ENCODE data around the gene MACROD2. TPM values are rescaled to one million over a fixed set of nuclear protein-coding genes. Genes with fewer than 3 reads are reported as not detected.
A peak's percentile ranks its signal among the peaks of the same experiment; 100 is the strongest.

MACROD2 gene
- polyA plus RNA-seq, 10 donors: 2.4 to 5.0 (median 3.6) TPM

- no peak for DNase-seq
Measured at GRCh38 chr20:14751191-14751590, 755.9 kb downstream of the MACROD2 start.

- no peak for DNase-seq
Measured at GRCh38 chr20:14757728-14758127, 762.4 kb downstream of the MACROD2 start.

DNA sequence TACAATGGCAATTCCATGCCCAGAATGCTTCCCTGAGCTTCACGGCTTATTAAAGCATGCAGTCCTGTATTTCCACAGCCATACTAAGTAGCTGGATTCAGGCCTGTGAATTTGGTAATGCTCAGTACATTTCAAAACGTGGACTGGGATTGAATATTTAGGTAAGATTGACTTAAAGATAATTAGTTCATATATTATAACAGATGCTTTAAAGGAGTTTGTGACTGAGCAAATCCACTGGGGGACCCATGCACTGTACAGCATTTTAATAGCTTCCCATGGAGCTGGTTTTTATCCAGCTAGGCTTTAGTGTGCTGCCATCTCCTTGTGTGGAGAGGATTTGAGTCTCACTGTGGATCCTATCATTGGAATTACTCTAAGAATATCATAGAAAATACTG lies 763.0 kb downstream of the MACROD2 start:
- DNase-seq: no peak

DNA sequence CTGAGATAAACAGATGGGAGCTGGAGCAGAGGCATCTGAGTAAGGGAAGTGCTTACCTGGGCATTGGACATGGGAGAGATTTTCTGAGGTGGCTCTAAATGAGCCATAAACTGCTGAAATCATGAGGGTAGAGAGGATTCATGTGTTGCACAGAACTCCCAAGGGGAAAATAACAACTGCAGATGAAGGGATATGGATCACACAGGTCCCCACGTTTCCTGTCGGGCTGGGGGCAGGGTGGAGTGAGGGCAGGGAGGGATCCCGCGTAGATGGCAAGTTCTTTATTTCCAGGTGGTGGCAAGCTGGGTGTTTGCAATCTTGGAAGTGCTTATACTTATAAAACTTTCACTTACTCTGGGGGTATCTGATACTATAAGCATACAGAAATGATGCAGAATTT lies 764.7 kb downstream of the MACROD2 start:
- DNase-seq: no peak

DNA sequence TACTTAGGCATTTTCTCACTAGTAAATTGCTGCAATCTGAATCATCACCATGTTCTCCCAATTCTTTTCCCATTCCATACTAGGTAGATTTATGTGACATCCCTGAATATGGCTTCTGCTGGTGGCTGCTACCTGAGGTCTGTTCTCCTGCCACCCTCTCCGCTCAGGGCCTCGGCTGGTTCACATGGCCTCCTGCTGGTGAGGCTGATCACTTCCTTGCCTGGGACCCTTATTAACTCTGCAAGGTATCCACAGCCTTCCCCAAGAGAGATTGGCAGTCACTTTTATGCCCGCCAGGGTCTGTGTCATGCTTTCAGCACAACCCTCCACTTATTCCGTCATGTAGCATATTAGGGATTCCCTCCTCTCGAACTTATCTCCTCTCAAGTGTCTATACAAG lies 766.6 kb downstream of the MACROD2 start:
- DNase-seq: no peak

DNA sequence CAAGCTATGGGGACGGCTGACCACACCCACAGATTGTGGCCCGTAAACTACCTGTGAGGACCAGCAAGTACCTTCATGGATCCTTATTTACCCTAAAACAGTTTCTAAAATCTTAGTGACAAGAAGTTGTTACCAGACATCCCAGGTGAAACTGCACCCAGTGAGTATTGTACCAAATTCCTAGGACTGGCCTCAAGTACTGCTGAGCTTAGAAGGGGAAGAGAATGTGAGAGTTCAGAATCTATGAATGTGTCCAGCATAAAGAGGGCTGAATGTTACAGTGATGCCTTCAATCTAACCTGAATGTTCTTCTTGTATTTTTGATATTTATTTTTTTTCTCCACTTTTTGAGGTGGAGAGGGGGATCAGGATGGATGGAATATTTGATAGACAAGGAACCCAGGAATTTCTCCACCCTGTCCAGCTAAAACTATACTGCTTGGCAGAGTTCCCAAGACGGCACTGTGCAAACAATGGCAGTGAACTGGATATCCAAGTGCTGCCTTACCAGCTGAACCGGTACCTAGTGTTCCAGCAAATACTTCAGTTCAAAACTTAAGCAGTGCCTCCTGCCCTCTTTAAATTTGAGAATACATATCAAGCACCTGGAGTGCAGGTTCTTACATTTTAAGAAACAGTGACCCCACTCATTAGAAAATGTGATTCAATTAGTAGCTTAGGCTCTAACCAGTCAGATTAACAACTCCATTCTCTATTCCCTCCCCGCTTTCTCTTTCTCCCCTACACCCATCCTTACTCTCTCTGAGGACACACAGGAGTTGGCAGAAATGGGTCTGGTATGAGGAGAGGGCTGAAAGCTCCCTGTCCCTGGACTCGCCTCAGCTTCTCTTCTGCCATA lies 769.4 kb downstream of the MACROD2 start:
- DNase-seq: no peak

DNA sequence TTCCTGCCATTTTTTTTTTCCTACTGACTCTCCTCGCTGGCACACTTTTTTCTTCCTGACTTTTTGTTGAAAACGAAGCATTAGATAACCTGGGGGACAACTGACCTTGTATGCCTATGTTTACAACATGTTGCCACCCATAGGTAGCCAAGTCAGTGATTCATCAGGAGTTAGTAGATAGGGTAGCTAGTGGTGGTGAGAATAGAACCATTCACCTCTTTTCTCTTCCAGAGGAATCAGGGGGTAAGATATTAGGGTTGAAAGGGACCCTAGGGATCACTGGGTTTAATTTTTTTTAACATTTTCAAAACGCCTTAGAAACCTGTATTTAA lies 770.0 kb downstream of the MACROD2 start:
- no peak for DNase-seq

DNA sequence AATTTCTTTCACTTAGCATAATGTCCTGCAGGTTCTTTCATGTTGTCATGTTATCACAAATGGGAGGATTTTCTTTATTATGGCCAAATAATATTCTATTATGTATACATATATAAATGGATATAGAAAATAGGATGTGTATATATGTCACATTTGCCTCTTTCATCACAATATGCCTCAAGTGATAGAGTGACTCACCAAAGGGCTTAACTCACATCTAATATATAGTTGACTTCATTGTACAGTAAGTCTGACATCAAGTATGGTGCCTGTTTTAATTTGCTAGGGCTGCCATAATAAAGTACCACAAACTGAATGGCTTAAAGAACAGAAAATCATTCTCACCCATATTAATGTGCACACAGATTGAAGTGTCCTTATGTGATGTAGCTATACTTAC lies 778.2 kb downstream of the MACROD2 start:
- DNase-seq: no peak

DNA sequence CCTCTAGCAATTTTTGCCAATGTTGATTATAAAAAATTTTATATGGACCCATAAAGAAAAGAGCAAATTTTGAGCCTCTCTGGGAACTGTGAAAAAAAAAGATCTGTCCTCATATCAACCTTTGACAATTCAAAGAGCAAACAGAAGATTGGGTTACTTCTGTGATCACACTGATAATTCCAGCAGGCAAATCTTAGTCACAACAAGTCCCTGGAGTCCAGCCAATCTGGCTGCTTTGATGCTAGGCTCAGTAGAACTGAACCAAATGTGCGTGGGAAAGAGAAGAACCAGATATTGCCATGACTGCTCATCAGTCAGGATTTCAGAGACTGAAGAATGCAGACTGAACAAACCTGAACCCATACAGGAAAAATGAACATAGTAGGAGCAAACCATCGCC lies 780.5 kb downstream of the MACROD2 start:
- DNase-seq: peak in 2 of 3 donors; percentile 6 to 73

GRCh38 chr20:14777591-14777990 lies 782.3 kb downstream of the MACROD2 start:
- DNase-seq: peak in 1 of 3 donors; percentile 36

DNA sequence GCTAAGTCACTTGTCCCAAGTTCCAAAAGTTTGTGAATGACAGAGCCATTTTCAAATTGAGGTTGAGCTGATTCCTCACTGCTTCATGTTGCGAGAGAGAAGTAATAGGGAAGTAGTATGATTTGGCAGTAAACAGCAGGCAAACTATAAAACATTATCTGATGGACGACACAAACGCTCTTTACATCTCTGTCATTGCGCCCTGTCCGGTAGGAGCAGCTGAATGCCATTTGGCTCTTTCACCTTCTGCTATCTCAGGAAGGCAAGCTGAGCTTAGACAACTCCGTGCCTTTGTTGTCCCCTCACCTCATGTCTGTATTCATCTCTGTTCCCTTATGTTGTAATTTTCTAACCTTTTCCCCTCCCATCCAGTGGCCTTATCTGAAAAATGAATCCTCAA lies 782.8 kb downstream of the MACROD2 start:
- no peak for DNase-seq

- no peak for DNase-seq
Measured at GRCh38 chr20:14778875-14779274, 783.6 kb downstream of the MACROD2 start.

DNA sequence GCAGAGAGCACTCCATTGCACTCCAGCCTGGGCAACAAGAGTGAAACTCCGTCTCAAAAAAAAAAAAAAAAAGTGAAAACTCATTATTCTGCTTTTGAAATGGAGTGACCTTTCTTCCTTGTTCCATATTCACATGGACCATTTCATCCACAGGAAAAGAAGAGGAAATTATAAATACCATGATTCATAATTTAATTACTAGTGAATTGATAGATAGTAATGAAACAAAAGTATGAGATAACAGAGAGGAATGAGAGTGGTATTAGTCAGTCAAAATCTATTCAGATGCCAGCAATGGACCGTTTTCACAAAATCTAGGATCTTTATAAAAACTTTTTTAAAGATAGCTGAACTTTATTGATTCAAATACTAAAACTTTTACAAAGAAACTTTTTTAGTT lies 785.2 kb downstream of the MACROD2 start:
- no peak for DNase-seq

GRCh38 chr20:14782731-14783130 lies 787.4 kb downstream of the MACROD2 start:
- DNase-seq: no peak

- DNase-seq: no peak
Measured at GRCh38 chr20:14783766-14784165, 788.5 kb downstream of the MACROD2 start.

GRCh38 chr20:14785065-14785743 lies 789.9 kb downstream of the MACROD2 start:
- DNase-seq: no peak

DNA sequence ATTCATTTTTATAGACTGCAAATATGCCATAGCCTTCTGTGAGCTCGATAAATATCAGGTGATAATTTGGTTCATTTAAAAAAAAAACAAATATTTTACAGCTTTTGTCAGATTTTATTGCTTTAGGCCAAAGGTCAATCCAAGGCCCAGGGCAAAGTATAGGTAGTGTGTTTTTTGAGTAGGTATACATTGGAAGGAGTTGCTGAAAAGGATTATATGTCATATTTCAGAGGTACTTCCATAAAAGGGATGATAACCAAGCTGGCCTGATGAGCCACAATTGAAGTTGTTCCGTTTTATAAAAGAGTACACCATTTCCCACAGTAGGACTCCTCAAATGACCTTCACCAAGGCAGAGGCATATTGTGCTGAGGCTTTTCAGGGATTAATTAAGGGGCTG lies 794.9 kb downstream of the MACROD2 start:
- no peak for DNase-seq

DNA sequence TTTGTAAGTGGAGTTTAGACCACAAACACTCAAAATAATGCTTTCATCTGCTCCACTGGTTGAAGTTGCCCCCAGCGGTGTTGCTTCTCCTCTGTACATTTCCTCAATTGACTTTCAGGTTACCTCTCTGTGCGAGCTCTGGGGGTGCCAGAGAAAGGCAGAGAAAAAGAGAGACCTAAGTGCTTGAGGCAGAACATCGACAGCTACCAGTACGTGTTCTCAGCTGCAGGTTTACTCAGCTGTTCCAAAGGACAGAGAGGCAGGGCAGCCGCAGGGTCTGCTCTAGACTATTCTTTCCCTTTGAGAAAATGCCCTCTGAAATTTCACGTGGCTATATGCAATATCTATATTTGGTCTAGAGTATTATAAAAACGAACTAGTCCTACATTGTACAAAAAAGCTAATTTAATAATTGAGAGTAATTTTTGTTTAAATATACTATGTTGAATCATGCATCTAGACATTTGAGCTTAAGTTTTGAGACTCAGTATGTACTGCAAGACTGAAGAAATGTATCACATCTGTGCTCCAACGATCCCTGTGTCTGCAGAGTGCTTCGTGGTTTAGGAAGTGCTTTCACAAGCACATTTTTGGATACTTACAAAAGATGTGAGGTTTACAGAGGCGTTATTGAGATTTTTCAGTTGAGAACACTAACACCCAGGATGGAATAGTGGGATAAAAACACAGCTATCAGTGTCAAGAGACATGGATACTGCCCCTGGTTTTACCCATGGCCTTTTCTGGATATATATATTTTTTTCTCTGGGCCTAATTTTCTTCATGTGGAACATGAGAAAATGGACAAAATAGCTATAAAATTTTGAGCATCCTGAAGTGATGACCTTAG lies 795.7 kb downstream of the MACROD2 start:
- peak in 2 of 3 donors; percentile 21 to 37 for DNase-seq

GRCh38 chr20:14792915-14793314 lies 797.6 kb downstream of the MACROD2 start:
- no peak for DNase-seq

- DNase-seq: no peak
Measured at GRCh38 chr20:14799545-14800216, 804.4 kb downstream of the MACROD2 start.

DNA sequence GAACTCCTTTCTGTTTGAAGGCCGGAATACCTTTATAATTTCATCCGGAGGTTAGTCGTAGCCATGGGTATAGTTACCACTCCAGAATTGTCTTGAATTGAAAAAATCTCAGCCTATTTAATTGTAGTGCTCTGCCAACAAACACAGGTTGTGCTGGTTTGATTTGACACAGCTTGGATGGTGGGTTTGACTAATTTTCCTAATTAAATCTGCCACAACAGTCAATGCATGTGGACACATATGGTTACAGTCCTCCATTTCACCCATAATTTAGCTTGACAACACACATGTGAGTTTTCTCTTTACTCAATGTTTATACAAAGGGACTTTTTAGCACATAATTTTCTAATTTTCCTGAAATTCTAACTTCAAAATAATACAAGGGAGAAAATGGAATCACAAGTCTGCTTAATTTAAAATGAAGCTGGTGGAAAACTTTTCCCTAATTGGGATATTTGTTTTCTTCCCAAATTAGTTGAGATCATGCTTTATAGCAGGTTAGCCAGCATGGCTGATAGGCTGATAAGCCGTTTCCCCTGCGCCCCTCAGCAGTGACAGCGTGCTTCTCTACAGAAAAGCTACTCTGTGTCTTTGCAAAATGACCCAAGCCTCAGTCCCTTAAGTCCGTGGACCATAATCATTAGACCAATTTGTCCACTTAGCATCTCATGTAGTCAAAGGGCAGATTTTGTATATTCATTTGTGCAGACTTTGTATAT lies 805.5 kb downstream of the MACROD2 start:
- DNase-seq: no peak

Measured in muscle of back (tissue), 11 donors.